HPDE6-E6E7 (cell line): Measurements from ENCODE around the gene TEAD1.
A peak's percentile ranks its signal among the peaks of the same experiment; 100 is the strongest.

Experiments used
- DNase-seq: peaks from one replicate; pipeline ENCODE4 v3.0.0; 2011; ENCODE audit warnings: missing footprints; ENCODE audit errors: extremely low spot score

TEAD1 gene

DNA sequence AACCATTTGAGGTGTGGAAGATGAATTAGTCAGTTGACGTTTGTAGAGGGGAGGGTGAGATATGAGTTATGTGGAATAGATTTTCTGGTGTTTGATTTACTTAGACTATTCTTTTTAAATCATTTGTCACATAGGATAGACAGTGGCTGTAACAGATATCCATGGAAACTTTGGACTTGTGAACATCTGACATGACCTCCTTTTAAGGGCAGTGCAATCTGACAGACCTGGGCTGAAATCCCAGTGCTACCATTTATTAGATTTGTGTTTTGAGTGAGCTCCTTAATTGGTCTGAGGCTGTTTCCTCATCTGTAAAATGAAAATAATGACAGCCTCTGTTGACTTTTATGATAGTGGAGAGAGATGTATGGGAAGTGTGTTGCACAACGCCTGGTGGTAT, 159.9 kb downstream of the TEAD1 start:
- DNase-seq = no peak

DNA sequence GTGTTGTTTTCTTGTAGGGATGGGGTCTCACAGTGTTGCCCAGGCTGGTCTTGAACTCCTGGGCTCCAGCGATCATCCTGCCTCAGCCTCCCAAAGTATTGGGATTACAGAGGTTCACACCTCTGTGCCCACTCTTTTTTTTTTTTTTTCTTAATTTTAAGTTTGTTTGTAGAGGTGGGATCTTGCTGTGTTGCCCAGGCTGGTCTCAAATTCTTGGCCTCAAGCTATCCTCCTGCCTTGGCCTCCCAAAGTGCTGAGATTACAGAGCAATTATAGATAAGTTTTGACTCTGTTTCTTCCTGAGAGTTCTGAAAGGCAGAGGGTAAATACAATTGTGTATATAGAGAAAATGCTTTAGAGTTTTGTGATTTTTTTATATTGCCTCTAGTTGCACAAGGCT, 160.4 kb downstream of the TEAD1 start:
- no peak for DNase-seq

DNA sequence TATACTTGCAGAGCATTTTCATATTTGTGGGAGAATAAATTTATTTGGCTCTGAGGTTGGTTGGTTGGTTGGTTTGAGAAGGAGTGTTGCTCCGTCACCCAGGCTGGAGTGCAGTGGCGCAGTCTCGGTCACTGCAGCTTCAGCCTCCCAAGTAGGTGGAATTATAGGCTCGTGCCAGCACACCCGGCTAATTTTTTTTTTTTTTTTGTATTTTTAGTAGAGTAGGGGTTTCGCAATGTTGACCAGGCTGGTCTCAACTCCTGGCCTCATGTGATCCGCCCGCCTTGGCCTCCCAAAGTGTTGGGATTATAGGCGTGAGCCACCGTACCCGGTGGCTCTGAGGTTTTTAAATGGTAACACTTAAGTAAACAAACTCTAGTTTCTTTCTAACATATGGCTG, 161.1 kb downstream of the TEAD1 start:
- no peak for DNase-seq

DNA sequence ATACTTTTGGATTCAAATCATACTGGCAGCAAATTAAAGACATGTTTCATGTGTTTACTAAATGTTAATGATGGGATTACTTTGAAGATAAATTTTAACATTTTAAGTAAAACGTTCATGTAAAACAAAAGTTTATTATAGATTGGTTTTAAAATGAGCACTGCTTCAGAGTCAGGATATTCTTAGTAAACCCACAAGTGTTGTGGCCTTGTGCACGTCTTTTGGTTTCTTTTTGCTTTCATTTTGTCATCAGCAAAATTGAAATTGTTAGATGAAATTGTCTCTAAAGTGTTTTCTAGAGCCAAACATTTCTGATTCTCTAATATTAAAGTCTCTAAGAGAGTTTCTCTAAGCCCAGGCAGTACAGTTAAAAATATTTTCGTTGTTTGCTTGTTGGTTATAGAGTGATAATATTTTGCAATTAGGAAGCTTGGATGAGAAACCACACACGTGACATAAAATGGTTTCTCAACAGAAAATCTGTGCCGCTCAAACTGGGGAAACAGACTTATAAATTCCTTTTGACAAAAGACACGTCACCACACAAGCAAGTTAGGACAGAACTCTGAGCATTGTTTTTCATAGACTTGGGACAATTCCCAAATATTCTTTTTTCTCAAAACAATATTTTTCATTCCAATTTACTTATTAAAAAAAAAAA, 164.4 kb downstream of the TEAD1 start:
- DNase-seq = peak; percentile 49

DNA sequence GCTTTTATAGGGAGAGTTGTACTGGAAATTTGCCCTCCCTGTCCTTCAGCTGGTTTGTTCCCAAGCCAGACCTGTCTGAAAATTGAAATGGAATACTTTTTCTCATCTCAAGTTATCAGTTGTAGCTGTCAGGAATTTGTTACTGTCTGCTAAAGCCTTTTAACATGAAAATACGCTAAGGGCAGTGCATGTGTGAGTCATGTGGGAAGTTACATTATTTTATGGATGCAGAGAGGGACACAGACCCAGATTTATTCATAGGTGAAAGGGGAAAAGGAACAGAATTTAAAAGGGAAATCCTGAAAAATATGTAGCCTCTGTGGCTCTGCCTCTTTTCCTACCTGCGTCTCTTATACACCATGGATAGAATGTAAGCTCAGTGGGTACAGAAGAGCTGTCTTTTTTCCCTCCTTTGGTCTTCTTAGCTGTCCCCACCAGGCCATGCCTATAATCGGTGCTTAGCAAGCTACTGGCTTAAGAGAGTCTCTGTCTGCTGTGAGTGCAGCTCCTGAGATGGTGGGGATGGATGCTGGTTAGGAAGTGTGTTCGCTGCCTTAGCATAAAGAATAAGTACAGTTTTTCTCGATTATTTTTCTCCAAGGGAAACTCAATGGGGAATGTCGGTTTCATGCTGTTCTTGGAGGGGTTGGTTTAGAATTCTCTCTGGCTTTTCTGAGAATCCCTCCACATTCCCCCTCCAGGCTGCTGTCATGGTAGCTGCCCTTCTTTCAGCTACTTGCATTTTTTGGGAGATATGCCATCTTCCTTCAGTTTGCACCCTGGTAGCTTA, 166.8 kb downstream of the TEAD1 start:
- no peak for DNase-seq

DNA sequence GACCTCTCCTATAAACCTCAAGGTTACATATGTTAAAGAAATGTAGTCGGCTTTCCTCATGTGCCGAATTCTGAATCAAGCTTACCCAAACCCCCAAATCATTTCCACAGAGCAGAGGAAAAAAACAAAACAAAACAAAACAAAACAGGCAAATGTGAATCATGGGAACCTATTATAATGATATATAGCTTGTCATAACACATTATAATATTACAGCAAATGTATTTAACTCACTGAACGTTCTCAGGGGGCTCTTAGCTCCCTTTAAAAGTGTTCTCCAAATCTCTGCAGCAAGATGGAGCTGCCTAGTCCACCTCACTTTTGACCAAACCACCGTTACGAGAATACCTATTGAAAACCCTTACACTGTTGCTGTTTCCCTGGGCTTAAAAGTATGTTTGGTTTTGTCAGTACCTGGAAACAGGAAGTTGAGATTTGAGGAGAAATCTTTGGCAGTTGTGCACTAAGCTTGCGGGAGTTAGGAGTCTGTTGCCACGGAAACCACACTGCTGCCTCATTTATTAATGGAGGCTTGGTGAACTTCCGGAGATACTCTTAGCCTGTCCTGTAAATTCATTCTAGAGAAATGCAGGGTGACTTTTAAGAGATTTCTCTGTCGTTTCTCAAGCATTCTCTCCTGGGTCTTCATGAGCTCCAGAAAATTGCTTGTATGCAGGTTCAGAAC, 167.9 kb downstream of the TEAD1 start:
- DNase-seq = peak; percentile 27

DNA sequence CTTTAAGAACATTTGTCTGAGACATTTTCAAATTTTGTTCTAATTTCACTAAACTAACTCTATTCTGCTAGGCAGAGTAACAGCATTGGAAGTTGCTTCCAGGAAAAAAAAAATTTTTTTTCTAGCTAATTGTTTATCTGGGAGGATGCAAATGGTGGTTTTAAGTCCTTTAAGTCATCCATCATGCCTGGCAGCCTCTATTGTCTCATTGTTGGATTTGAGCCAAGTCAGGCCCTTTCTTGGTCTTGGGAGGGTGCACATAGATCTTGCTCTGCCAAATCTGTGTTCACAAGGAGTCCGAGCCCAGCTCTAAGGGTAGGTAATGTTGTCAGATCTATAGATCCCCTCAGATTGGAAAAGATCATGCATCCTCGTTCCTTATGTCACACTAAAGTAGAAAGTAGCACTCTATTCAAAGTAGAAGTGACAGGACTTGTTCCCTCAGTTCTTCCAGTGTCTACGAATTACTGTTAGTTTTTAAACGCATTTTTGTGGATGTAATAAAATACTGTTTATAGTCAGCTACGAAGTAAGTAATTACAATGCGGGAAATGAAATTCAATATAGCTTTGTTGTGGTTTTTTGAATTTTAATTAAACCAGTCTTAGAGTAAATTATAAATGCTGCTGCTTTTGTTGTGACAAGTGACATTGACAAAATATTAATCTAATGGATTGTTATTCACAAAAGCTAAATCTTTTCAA, 168.9 kb downstream of the TEAD1 start:
- no peak for DNase-seq

DNA sequence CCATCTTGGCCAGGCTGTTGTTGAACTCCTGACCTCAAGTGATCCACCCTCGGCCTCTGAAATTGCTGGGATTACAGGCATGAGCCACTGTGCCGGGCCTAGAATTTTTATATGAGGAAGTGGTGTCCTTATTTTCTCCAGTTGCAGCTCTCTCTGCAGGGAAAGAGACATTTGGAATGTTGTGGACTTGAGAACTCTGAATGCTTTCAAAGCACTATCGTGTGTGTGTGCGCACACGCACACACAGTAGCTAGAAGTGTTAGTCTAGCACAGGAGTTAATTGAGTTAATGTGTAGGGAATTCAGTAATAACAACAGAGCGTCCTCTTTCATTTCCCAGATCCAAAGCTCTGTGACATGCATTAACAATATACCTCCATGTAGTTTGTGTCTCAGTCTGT, 170.9 kb downstream of the TEAD1 start:
- DNase-seq = no peak

DNA sequence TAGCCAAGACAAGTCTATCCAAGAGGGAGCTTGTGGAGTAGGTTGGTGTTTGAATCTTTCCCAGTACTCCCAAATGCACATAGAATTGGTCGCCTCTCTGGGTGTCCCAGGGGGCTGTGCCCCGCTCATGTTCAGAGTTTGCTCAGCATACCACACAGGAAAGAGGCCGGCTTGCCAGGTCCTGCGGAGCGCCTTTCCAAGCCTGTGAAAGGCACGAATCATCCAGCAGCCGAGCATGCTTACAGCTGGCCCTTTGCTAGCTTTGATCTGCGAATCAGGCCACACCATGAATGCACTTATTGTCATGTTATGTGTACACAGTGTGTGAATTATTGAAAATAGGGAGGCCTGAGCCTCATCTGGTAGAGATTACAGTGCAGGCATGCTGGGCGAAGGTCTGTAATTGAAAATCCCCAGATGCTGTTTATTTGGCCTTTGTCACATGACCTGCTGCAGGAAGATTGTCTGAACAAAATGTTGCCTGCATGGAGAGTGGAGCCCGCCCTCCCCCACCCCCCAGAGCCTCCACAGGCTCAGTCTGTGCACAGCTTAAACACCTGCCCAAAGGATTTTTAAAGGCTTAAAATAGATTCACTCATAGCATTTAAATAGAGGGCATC, 171.6 kb downstream of the TEAD1 start:
- no peak for DNase-seq

DNA sequence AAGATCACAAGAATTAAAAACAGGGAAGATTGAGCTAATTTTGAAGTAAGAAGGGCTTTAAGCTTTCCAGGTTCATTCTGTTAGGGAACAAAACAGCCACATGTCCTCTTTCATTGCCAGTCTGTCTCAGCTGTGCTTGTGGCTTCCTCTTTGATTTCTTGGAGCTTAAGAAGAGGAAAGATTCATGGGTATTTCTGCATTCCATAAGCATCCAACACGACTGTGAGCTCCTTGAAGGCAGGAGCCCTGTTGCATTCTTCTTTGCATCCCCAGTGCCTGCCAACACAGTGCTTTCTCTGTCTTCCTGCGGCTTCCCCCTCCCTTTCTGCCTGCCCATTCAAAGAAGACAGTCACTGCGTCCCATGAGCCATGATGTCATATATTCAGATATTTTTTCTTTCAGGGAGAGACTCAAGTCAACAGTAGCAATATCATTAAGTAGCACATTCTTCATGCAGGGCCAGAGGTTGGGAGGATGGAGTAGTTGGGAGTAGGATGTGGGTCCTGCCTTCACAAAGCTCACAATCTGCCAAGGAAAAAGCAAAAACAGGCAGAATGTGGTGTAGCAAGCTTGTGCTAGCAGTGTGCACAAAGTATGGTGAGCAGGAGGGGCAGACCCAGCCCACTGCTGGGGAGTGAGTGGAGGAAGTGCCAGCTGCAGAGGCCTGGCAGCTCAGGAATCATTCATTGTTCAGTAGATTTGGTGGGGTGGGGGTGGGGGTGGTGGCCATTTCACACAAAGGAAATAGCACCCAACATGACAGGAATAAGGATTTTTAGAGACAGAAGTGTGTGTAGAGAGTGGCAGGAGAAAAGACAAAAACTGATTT, 172.8 kb downstream of the TEAD1 start:
- no peak for DNase-seq

DNA sequence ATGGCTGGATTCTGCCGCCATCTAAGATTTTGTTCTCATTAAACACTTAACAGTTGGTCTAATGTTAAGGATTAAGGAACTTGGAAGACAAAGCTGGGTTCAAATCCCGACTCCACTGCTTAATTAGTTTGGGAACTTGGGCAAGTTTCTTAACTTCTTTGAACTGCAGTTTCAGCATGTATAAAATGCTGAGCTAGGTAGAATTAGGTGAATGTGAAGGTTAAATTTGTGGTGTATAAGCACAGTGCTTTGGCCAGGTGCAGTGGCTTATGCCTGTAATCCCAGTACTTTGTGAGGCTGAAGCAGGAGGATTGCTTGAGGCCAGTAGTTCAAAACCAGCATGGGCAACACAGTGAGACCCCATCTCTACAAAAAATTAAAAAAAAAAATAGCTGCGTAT, 174.2 kb downstream of the TEAD1 start:
- DNase-seq = no peak

DNA sequence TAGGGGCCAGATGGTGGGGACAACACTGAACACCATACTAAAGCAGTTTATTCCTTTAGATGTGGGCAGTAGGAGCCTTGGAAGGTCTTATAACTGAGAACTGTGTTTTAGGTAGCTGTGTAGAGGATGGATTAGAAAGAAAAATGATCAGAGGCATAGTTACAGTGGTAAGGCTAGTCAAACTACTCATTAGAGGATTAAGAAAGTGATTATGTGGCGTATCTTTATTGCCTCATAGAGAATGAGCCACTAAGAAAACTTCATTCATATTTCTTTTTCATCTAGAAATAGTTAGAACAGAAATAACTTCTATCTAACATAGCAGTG, 179.1 kb downstream of the TEAD1 start:
- DNase-seq = no peak

DNA sequence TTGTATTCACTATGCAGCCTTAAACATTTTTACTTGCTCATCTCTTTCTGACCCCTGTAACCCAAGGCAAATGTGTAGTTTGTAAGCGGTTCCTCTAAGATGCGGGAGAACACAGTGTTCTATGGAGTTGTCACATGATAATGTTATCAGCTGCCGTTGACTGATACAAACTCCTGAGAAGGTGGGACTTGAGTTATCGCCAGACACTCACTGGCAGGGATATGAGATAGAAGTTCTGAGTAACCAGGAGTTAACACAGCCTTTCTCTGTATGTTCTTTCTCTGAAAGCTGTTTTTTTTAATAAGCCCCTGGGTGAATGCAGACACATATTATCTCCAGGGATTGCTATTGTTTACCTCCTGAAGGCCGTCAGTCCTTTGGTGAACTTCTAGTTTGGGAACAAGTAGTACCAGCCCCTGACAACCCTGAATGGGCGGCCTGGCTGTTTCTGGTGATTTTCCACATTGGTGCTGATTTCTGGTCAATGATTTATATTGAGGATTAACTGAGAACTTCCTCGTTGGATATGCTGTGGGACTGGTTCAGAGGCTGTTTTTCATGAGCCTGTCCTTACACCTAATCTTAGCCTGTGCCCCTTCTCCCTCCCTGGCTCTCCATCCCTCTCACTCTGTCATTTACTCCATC, 179.6 kb downstream of the TEAD1 start:
- DNase-seq = no peak

DNA sequence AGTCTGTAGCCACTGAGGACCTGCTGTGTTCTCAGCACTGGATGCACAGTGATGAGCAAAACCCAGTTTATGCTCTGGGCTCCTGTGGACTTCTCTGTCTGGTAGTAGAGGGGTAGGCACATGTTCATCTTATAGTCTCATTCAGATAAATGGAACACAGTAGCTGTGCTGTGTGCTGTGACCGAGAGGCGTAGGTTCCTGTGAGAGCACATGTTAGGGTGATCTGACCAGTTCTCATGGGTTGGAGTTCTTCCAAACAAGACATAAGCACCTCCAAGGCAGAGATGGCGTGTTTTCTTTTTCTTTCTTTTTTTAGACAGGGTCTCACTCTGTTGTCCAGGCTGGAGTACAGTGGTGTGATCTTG, 180.1 kb downstream of the TEAD1 start:
- no peak for DNase-seq

DNA sequence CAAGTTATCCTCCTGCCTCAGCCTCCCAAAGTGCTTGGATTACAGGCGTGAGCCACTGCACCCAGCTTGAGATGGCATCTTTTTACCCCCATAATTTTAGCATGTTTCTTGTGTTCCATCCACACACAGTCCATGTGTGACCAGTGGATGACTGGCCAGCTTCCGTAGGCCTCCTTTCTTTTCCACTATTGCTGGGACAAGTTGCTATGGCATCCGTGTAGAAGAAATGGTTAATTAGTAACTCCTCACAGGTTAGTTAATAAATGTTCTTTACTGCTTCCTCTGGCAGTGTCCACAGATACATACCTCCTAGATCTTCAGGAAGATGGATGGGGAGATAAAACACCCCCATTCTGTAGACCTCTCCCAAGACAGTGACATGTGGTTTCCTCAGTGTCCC, 180.6 kb downstream of the TEAD1 start:
- no peak for DNase-seq

DNA sequence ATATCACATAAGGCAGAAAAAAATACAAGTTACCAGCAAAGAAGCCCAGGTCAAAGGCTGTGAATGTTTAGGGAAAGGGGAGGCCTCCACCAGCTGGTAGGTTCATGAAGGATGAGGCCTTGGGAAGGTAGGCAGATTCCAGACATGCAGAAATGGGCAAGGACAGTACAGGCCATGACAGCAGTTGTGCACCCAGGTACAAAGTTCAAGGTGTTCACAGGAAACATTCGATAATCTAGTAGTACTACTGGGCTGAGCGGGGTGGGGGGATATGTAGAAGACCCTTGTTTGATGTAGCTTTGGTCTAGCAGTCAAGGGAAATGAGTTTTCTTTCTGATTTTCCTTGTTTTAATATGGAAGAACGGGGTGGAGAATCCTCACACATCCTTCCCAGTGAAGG, 182.1 kb downstream of the TEAD1 start:
- no peak for DNase-seq

DNA sequence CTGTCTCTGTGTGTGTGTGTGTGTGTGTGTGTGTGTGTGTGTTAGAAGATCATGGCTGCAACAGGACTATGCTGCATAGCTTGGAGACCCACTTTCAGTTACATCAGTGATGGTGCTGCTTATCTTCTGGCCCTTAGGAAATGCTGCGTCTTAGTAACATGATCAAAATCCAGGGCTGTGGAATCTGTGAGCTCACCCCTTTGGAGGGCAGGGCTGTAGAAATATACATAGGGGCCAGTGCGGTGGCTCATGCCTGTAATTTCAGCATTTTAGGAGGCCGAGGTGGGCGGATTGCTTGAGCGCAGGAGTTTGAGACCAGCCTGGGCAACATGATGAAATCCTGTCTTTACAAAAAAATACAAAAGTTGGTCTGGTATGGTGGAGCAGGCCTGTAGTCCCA, 183.4 kb downstream of the TEAD1 start:
- DNase-seq = no peak

DNA sequence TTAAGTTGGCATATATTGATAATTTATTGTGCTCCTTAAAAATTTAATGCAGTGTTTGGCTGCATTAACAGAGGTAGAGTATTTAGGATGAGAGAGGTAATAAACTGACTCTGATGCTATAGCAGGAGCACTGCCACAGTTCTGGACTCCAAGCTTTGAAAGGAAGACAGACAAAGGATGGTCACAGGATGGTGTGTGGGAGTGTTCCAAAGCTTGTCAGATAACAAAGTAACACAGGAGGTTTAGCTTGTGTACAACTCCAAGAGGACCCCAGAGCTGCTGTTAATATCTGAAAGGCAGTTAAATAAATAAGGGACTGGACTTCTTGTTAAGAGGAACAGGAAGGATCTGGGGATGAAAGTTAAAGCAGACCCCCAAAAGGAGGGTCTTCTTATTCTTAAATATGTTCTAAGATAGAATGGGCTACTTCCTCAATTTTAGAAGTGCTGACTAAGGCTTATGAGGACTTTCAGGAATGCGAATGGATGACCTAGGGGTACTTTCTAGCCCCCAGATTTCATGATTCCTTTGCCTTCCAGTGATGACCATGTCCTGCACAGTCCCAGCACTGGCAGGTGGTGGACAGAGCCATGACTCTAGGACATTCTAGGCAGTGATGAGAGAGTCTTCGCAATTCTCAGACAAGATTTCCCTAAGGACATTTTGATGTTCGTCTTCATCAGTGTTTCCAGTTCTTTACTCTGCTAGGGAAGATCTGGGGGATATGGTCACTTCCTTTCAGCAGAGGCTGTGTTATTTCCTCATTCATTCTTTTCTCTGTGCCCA, 185.8 kb downstream of the TEAD1 start:
- no peak for DNase-seq

DNA sequence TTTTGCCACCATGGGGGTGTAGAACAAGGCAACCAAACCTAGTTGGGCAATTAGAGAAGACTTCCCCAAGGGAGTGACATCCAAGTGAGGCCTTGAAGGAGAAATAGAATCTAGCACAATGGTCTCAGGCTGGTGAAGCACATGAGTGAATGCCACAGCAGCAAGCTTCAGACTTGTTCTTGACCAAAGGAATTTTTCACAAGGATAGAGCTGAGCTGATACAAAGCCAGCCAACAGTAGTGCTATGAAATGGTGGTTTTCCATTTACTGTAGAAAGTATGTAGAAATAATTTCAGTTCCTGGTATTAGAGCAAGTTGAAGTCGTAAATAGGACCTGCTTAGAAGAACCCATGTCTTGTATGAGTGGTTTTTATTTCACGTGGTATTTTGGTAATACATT, 186.6 kb downstream of the TEAD1 start:
- no peak for DNase-seq
